Activated effector memory CD4-positive, alpha-beta T cell treated with anti-CD3 and anti-CD28 coated beads, Interleukin-2, amount 50 U/mL, for 16 hours (primary cell): Measurements from ENCODE around the gene LRRC2.

Source experiments
- DNase-seq: peaks from one replicate; pipeline ENCODE4 v3.0.0-alpha.2; 2020

The LRRC2 gene

GRCh38 chr3:46470831-46471230 is 95.3 kb downstream of the LRRC2 start:
- DNase-seq = no peak

GRCh38 chr3:46469680-46470357 is 96.3 kb downstream of the LRRC2 start:
- DNase-seq = no peak

- DNase-seq = peak; percentile 9
Measured at GRCh38 chr3:46468753-46469600, 97.1 kb downstream of the LRRC2 start.

GRCh38 chr3:46467562-46467961 is 98.5 kb downstream of the LRRC2 start:
- no peak for DNase-seq

GRCh38 chr3:46466871-46467403 is 99.2 kb downstream of the LRRC2 start:
- no peak for DNase-seq

GRCh38 chr3:46466273-46466672 is 99.8 kb downstream of the LRRC2 start:
- DNase-seq = no peak
